WTC11 (cell line): Measurements from ENCODE around the gene OAT. TPM values are rescaled to one million over a fixed set of nuclear protein-coding genes. Genes with fewer than 3 reads are reported as not detected.

Source experiments
- ATAC-seq: fragments of 200-7000 bp; cut with Tn5 transposase; 2 replicates; pipeline ENCODE4 v1.10.0; 2021; ENCODE audit warnings: mild to moderate bottlenecking, moderate library complexity
- CTCF ChIA-PET: fragments of 300-600 bp; sonication (Branson Sonifier 250); formaldehyde crosslinking; loops from one replicate; lab custom pipeline; 2021; ENCODE audit warnings: antibody characterized with exemption; lab: Charles Lee
- POLR2A ChIA-PET: fragments of 350-600 bp; sonication (Branson Sonifier 250); formaldehyde crosslinking; loops from one replicate; lab custom pipeline; 2021; ENCODE audit warnings: antibody characterized with exemption; lab: Charles Lee
- DNase-seq: peaks from one replicate; pipeline ENCODE4 v3.0.0; 2021; ENCODE audit warnings: low spot score
- H3K27ac Mint-ChIP-seq: 2 replicates; pipeline ENCODE4 v1.8.0; 2021; ENCODE audit warnings: mixed read lengths
- H3K27me3 Mint-ChIP-seq: 2 replicates; pipeline ENCODE4 v1.8.0; 2021; ENCODE audit warnings: low read depth, mild to moderate bottlenecking, moderate library complexity, mixed read lengths
- H3K36me3 Mint-ChIP-seq: 2 replicates; pipeline ENCODE4 v1.8.0; 2021; ENCODE audit warnings: mixed read lengths
- H3K4me1 Mint-ChIP-seq: 2 replicates; pipeline ENCODE4 v1.8.0; 2022; ENCODE audit warnings: mixed read lengths
- H3K4me3 Mint-ChIP-seq: 2 replicates; pipeline ENCODE4 v1.8.0; 2021; ENCODE audit warnings: mild to moderate bottlenecking, moderate library complexity, mixed read lengths
- H3K9me3 Mint-ChIP-seq: 2 replicates; pipeline ENCODE4 v1.8.0; 2021; ENCODE audit warnings: mixed read lengths
- CREB1 ChIP-seq: sonication (generic); formaldehyde crosslinking; IDR thresholded peaks from 2 replicates; pipeline ENCODE4 v1.8.0; 2023; ENCODE audit warnings: mild to moderate bottlenecking, missing genetic modification reagents
- ESRRA ChIP-seq: sonication (generic); formaldehyde crosslinking; IDR thresholded peaks from 2 replicates; pipeline ENCODE4 v1.8.1; 2022; ENCODE audit warnings: mild to moderate bottlenecking, missing genetic modification reagents, borderline replicate concordance
- FOXP1 ChIP-seq: sonication (generic); formaldehyde crosslinking; IDR thresholded peaks from 2 replicates; pipeline ENCODE4 v1.8.0; 2022; ENCODE audit warnings: missing genetic modification reagents, mild to moderate bottlenecking, moderate library complexity, borderline replicate concordance
- GRHL2 ChIP-seq: fragments of 250-450 bp; sonication (Bioruptor Pico); IDR thresholded peaks from 2 replicates; pipeline ENCODE4 v1.8.0; 2022; ENCODE audit warnings: mild to moderate bottlenecking, moderate library complexity; ENCODE audit not compliant: insufficient replicate concordance, severe bottlenecking
- GTF2I ChIP-seq: fragments of 250-450 bp; sonication (Bioruptor Pico); conservative IDR thresholded peaks from 2 replicates; pipeline ENCODE4 v1.4.0; 2021; ENCODE audit warnings: mild to moderate bottlenecking
- MYBL2 ChIP-seq: sonication (generic); formaldehyde crosslinking; IDR thresholded peaks from 2 replicates; pipeline ENCODE4 v1.8.1; 2023; ENCODE audit warnings: mild to moderate bottlenecking, moderate library complexity, missing genetic modification reagents
- NFE2L1 ChIP-seq: sonication (generic); formaldehyde crosslinking; IDR thresholded peaks from 2 replicates; pipeline ENCODE4 v1.8.1; 2023; ENCODE audit warnings: missing genetic modification reagents
- NR1H2 ChIP-seq: sonication (generic); formaldehyde crosslinking; IDR thresholded peaks from 2 replicates; pipeline ENCODE4 v1.9.0; 2021; ENCODE audit warnings: mild to moderate bottlenecking, moderate library complexity, missing genetic modification reagents
- SP1 ChIP-seq: sonication (generic); formaldehyde crosslinking; conservative IDR thresholded peaks from 2 replicates; pipeline ENCODE4 v1.8.1; 2022; ENCODE audit warnings: missing genetic modification reagents
- ZNF121 ChIP-seq: sonication (generic); formaldehyde crosslinking; IDR thresholded peaks from 2 replicates; pipeline ENCODE4 v1.8.0; 2023; ENCODE audit warnings: missing genetic modification reagents
- total RNA-seq: library from RNA; stranded (reverse); gene quantifications from 3 replicates; pipeline ENCODE4 v1.2.3, GENCODE V29; 2021
- TF ChIP-seq, protein P1 (sequence below): sonication (generic); formaldehyde crosslinking; IDR thresholded peaks from 2 replicates; pipeline ENCODE4 v1.8.0; 2023; ENCODE audit warnings: mild to moderate bottlenecking, missing genetic modification reagents
- TF ChIP-seq, protein P2 (sequence below): sonication (generic); formaldehyde crosslinking; IDR thresholded peaks from 2 replicates; pipeline ENCODE4 v1.8.1; 2022; ENCODE audit warnings: missing genetic modification reagents, borderline replicate concordance
- TF ChIP-seq, protein P3 (sequence below): sonication (generic); formaldehyde crosslinking; IDR thresholded peaks from 2 replicates; pipeline ENCODE4 v1.8.1; 2023; ENCODE audit warnings: mild to moderate bottlenecking, moderate library complexity, missing genetic modification reagents
- TF ChIP-seq, protein P4 (sequence below): sonication (generic); formaldehyde crosslinking; IDR thresholded peaks from 2 replicates; pipeline ENCODE4 v1.8.1; 2023; ENCODE audit warnings: mild to moderate bottlenecking, missing genetic modification reagents, moderate library complexity
- TF ChIP-seq, protein P5 (sequence below): fragments of 250-450 bp; sonication (Bioruptor Pico); conservative IDR thresholded peaks from 2 replicates; pipeline ENCODE4 v1.9.0; 2021; ENCODE audit warnings: mild to moderate bottlenecking
- TF ChIP-seq, protein P6 (sequence below): sonication (generic); formaldehyde crosslinking; conservative IDR thresholded peaks from 2 replicates; pipeline ENCODE4 v1.8.1; 2023; ENCODE audit warnings: mild to moderate bottlenecking, low read depth, missing genetic modification reagents, moderate library complexity
- TF ChIP-seq, protein P7 (sequence below): sonication (generic); formaldehyde crosslinking; IDR thresholded peaks from 2 replicates; pipeline ENCODE4 v1.8.0; 2022; ENCODE audit warnings: mild to moderate bottlenecking, missing genetic modification reagents
- TF ChIP-seq, protein P8 (sequence below): sonication (generic); formaldehyde crosslinking; conservative IDR thresholded peaks from 2 replicates; pipeline ENCODE4 v1.8.1; 2022; ENCODE audit warnings: mild to moderate bottlenecking, missing genetic modification reagents

OAT gene
- total RNA-seq, 1 experiment from 2014 or later: 117 TPM

DNA sequence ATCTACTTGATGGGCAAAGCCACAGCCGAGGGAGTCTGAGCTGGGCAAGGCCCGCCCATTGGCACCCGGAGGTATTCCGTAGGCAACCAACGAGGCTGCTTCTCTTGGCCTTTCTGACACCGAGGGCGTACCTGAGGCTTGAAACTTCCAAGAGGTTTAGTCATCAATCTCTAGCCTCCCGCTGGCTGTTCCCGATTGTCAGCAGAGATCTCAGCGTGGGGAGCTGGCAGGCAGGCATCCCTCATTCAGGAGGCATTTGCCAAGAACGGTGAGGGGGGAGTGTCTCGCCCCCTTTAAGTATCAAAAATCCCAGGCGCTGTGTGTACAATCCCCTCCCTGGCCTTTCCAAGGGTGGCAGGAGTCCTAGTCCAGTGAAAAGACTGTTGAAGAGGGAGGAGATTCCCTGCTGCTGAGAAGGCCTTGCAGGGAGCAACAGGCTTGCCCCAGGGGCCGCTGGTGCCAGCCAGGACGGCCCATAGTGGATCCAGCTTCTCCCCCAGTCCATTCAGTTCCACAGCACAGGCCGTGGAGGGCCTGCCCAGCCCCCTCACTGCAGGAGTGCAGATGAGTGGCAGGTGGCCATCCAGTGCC lies 39.7 kb downstream of the OAT start:
- TF ChIP-seq, protein P1, sequence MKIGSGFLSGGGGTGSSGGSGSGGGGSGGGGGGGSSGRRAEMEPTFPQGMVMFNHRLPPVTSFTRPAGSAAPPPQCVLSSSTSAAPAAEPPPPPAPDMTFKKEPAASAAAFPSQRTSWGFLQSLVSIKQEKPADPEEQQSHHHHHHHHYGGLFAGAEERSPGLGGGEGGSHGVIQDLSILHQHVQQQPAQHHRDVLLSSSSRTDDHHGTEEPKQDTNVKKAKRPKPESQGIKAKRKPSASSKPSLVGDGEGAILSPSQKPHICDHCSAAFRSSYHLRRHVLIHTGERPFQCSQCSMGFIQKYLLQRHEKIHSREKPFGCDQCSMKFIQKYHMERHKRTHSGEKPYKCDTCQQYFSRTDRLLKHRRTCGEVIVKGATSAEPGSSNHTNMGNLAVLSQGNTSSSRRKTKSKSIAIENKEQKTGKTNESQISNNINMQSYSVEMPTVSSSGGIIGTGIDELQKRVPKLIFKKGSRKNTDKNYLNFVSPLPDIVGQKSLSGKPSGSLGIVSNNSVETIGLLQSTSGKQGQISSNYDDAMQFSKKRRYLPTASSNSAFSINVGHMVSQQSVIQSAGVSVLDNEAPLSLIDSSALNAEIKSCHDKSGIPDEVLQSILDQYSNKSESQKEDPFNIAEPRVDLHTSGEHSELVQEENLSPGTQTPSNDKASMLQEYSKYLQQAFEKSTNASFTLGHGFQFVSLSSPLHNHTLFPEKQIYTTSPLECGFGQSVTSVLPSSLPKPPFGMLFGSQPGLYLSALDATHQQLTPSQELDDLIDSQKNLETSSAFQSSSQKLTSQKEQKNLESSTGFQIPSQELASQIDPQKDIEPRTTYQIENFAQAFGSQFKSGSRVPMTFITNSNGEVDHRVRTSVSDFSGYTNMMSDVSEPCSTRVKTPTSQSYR (CRISPR knock-in tag): no peak
- no peak for TF ChIP-seq CREB1
- no peak for TF ChIP-seq MYBL2
- TF ChIP-seq, protein P2, sequence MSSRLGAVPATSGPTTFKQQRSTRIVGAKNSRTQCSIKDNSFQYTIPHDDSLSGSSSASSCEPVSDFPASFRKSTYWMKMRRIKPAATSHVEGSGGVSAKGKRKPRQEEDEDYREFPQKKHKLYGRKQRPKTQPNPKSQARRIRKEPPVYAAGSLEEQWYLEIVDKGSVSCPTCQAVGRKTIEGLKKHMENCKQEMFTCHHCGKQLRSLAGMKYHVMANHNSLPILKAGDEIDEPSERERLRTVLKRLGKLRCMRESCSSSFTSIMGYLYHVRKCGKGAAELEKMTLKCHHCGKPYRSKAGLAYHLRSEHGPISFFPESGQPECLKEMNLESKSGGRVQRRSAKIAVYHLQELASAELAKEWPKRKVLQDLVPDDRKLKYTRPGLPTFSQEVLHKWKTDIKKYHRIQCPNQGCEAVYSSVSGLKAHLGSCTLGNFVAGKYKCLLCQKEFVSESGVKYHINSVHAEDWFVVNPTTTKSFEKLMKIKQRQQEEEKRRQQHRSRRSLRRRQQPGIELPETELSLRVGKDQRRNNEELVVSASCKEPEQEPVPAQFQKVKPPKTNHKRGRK: no peak
- TF ChIP-seq, protein P3, sequence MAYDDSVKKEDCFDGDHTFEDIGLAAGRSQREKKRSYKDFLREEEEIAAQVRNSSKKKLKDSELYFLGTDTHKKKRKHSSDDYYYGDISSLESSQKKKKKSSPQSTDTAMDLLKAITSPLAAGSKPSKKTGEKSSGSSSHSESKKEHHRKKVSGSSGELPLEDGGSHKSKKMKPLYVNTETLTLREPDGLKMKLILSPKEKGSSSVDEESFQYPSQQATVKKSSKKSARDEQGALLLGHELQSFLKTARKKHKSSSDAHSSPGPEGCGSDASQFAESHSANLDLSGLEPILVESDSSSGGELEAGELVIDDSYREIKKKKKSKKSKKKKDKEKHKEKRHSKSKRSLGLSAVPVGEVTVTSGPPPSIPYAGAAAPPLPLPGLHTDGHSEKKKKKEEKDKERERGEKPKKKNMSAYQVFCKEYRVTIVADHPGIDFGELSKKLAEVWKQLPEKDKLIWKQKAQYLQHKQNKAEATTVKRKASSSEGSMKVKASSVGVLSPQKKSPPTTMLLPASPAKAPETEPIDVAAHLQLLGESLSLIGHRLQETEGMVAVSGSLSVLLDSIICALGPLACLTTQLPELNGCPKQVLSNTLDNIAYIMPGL (CRISPR knock-in tag): no peak
- TF ChIP-seq, protein P4, sequence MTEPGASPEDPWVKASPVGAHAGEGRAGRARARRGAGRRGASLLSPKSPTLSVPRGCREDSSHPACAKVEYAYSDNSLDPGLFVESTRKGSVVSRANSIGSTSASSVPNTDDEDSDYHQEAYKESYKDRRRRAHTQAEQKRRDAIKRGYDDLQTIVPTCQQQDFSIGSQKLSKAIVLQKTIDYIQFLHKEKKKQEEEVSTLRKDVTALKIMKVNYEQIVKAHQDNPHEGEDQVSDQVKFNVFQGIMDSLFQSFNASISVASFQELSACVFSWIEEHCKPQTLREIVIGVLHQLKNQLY: no peak
- no peak for TF ChIP-seq SP1 (CRISPR knock-in tag)
- no peak for DNase-seq
- H3K27ac Mint-ChIP-seq: no peak overlapping the region
- no peak overlapping the region for H3K4me3 Mint-ChIP-seq
- peaks cover 5% of the 10 kb centered on the region; the same call in 1 of the 2 replicates for H3K27me3 Mint-ChIP-seq
- ATAC-seq: no peak; the same call in 1 of the 2 replicates
- H3K36me3 Mint-ChIP-seq: no peaks in the 10 kb centered on the region
- ChIA-PET CTCF (interaction anchor here (0.8 to 3.0 kb wide), 3 partner anchors 10 to 383 kb away, joined by 3 to 18 read pairs (median 5); no protein-coding TSS in a partner anchor), POLR2A (no interaction called here)
- H3K4me1 Mint-ChIP-seq: peaks cover 21% of the 10 kb centered on the region
- no peaks in the 10 kb centered on the region for H3K9me3 Mint-ChIP-seq

DNA sequence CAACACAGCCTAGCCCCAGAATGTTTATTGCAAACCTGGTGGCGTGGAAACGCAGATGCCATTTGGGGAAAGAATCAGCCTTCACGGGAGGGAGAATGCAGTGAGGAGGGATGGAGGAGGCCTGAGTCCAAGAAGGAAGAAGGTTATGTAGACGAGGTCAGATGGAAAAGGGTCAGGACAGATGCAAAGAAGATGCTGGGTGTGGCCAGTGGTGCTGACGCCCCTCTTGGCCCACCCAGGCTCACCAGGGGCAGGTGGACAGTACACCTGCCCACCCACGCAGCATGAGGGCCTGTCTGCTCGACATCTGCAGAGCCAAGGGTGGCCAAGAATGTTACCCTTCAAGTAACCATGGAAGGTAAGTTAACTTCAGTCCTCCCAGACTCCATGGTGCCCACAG lies 40.5 kb downstream of the OAT start:
- Mint-ChIP-seq H3K9me3 (no peaks in the 10 kb centered on the region), H3K27me3 (peaks cover 5% of the 10 kb centered on the region; the same call in 1 of the 2 replicates), H3K27ac (no peak overlapping the region), H3K4me1 (peaks cover 21% of the 10 kb centered on the region), H3K36me3 (no peaks in the 10 kb centered on the region), H3K4me3 (no peak overlapping the region)
- CTCF ChIA-PET: interaction anchor here (1.0 to 3.0 kb wide), 2 partner anchors 10 to 383 kb away, joined by 3 to 18 read pairs; no protein-coding TSS in a partner anchor
- ATAC-seq (no peak), DNase-seq (no peak)
- POLR2A ChIA-PET: no interaction called here
- TF ChIP-seq, protein P5, sequence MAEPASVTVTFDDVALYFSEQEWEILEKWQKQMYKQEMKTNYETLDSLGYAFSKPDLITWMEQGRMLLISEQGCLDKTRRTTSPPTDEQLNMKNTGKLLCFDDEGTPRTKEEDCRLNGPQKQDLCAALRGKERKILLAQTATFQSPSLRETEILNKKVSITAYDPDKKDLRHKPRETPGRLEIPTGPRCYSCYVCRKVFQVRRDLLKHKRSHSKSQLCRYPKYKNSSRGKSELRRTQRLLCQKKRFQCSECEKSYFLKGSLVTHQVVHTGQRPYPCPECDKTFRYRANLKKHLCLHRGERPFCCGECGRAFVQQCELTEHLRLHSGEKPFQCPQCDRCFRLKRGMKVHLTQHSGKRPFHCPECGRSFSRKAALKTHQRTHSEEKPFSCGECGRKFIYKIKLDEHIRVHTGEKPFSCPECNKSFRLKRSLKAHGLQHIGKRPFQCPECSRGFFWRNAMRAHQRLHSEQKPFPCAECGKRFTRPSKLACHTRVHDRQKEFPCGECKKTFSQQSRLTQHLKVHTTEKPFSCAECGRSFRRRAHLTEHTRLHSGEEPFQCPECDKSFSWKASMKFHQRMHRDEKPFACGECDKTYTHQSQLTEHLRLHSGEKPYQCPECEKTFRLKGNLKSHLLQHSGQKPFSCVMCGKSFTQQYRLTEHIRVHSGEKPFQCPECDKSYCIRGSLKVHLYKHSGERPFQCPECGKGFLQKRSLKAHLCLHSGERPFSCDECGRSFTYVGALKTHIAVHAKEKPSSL (CRISPR knock-in tag): no peak
- TF ChIP-seq, protein P1 (CRISPR knock-in tag): no peak
- TF ChIP-seq, protein P6, sequence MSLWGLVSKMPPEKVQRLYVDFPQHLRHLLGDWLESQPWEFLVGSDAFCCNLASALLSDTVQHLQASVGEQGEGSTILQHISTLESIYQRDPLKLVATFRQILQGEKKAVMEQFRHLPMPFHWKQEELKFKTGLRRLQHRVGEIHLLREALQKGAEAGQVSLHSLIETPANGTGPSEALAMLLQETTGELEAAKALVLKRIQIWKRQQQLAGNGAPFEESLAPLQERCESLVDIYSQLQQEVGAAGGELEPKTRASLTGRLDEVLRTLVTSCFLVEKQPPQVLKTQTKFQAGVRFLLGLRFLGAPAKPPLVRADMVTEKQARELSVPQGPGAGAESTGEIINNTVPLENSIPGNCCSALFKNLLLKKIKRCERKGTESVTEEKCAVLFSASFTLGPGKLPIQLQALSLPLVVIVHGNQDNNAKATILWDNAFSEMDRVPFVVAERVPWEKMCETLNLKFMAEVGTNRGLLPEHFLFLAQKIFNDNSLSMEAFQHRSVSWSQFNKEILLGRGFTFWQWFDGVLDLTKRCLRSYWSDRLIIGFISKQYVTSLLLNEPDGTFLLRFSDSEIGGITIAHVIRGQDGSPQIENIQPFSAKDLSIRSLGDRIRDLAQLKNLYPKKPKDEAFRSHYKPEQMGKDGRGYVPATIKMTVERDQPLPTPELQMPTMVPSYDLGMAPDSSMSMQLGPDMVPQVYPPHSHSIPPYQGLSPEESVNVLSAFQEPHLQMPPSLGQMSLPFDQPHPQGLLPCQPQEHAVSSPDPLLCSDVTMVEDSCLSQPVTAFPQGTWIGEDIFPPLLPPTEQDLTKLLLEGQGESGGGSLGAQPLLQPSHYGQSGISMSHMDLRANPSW (CRISPR knock-in tag): no peak
- TF ChIP-seq FOXP1 (CRISPR knock-in tag) (no peak), ESRRA (CRISPR knock-in tag) (no peak), GRHL2 (CRISPR knock-in tag) (no peak), NR1H2 (CRISPR knock-in tag) (no peak), NFE2L1 (CRISPR knock-in tag) (no peak), ZNF121 (no peak), GTF2I (no peak)
- TF ChIP-seq, protein P7, sequence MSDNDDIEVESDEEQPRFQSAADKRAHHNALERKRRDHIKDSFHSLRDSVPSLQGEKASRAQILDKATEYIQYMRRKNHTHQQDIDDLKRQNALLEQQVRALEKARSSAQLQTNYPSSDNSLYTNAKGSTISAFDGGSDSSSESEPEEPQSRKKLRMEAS (CRISPR knock-in tag): no peak
- TF ChIP-seq, protein P8, sequence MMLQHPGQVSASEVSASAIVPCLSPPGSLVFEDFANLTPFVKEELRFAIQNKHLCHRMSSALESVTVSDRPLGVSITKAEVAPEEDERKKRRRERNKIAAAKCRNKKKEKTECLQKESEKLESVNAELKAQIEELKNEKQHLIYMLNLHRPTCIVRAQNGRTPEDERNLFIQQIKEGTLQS (CRISPR knock-in tag): no peak
